GM19395 (cell line): ENCODE data around the gene PAK5.
A peak's percentile ranks its signal among the peaks of the same experiment; 100 is the strongest.

Source experiments
- ATAC-seq: cut with Tn5 transposase; IDR thresholded peaks from one replicate; pipeline ENCODE4 v1.9.1; 2021; ENCODE audit warnings: mild to moderate bottlenecking, moderate library complexity; ENCODE audit not compliant: unreplicated experiment

PAK5 gene

DNA sequence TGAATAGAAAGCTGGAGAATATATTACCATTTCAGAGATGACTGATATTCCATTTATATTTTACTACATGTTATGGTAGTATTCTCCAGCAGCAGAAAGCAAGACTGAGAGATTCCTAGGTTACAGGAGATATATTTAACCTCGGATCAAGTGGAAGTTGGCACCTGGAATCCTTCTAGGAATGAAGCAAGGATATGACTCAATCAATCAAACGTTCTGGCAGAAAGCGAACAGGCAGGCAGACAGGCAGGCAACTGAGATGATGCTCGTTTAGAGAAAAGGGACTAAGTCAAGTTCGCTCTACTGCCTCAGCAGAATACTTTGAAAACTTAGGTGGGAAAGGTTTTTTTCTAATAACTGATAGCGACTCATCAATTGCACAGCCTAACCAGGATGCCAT is 46.2 kb downstream of the PAK5 start:
- ATAC-seq: no peak

DNA sequence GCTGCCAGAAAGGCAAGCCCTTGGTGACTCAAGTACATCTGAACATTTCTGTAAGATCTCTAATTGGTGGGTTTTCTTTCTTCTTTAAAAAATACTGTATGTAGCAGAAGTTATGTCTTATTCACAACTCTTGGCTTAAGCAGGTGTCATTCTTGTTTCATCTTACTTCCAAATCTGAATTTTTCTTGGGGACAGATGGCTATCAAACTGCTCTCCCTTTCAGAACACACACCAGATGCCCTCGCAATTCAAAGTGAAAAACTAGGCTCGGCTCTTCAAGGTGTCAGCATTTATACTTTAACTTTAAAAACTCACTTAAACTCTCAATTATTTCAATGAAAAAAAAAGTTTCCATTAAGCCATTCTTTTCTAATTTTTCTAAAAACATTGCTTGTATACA is 49.7 kb downstream of the PAK5 start:
- no peak for ATAC-seq

DNA sequence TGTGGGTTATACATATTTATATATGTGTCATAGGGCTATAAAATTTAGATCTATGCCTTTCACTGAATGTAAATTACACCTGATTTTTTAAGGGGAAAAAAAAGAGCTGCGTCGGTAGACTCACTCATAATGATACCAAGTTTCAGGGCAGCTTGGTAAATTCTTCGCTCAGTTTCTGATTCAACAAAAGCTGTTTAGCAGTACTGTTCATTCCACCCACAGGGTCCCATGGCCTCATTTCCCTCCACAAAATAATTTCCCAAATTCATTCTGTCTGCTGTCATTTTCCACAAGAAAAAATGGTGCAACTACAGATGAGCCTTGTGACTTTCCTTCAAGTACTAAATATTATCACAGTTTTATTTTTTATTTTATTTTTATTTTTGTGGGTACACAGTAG is 63.7 kb downstream of the PAK5 start:
- no peak for ATAC-seq

DNA sequence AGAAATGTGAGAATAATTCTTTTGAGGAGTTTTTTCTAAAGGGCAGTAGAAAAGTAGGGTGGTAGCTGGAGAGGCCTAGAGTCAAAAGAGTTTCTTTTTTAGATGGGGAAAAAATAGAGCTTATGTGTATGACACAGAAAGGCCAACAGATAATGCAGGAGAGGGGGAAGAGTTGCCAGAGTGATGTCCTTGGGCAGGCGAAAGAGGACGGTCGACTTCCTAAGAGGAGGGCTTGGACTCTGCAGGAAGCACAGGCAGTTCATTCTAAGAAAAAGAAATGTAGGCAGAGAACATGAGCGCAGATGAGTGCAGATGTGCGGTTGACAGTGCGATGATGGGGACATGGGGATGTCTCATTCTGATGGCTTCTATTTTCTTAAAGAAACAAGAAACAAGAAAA is 68.9 kb downstream of the PAK5 start:
- ATAC-seq: no peak

DNA sequence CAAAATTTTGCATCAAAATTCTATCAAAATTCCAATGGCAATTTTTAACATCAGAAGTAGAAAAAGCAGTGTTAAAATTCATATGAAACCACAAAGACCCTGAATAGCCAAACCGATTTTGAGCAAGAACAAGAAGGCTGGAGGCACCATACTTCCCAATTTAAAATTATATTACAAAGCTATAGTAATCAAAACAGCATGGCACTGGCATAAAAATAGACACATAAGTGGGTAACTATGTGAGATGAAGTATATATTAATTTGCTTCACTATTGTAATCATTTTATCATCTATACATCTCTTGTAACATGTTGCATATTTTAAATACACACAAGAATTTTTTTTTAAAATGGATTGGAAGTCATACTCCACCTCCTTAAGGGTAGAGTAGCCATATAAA is 77.4 kb downstream of the PAK5 start:
- ATAC-seq: no peak

GRCh38 chr20:9759392-9759791 is 79.5 kb downstream of the PAK5 start:
- ATAC-seq: no peak

GRCh38 chr20:9758752-9759151 is 80.1 kb downstream of the PAK5 start:
- ATAC-seq: no peak

GRCh38 chr20:9756660-9757059 is 82.2 kb downstream of the PAK5 start:
- ATAC-seq: no peak

DNA sequence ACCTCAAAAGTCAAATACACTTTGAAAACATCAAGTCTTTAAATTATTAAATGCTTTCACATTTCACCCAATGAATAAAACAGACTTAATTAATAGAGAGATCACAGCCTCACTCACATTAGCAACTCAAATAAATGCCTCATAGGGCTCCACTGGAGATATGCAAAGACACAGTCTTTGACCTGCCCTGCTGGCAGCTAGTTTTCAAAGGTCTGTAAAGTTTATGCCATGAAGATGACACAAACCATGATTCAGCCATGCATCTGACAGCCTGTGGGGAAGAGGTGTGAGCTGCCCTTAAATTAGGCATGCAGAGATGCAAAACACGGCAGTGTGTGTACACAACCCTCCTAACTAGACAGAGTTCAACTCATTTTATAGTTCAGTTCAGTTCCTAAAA is 83.6 kb downstream of the PAK5 start:
- ATAC-seq: no peak

DNA sequence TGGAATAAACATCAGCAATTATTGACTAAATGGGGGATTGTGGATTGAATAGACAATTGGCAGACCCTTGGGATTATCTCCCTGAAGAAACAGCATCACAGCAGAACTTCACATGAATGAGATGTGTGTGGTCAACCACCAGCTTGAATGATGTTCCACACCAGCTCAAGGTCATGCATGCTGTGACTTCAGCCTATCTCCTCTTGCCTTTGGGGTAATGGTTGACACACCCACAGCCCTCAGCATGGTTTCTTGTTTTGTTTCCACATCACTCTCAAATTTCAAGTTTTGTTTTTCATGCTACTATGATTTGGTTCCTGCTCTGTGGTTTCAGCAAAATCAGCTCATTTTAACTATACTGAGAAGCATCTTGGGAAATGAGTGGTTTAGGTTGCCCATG is 94.3 kb downstream of the PAK5 start:
- ATAC-seq: peak; percentile 54

- no peak for ATAC-seq
These were observed 95.0 kb downstream of the PAK5 start for GRCh38 chr20:9743871-9744270.

DNA sequence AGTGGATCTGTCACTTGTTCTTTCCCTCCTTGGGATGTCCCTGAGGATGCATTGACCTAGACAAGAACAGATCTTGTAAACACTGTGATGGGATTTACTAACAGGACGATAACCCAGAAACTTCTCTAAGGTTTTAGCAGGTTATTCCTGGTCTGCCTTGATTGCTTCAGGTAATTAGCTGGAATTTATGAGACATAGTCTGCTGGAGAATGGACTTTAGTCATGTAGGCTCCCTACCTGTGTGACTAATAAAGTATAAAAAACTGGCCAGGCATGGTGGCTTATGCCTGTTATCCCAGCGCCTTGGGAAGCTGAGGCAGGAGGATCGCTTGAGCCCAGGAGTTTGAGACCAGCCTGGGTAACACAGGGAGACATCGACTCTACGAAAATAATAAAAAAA is 96.1 kb downstream of the PAK5 start:
- no peak for ATAC-seq

GRCh38 chr20:9741996-9742395 is 96.9 kb downstream of the PAK5 start:
- no peak for ATAC-seq

DNA sequence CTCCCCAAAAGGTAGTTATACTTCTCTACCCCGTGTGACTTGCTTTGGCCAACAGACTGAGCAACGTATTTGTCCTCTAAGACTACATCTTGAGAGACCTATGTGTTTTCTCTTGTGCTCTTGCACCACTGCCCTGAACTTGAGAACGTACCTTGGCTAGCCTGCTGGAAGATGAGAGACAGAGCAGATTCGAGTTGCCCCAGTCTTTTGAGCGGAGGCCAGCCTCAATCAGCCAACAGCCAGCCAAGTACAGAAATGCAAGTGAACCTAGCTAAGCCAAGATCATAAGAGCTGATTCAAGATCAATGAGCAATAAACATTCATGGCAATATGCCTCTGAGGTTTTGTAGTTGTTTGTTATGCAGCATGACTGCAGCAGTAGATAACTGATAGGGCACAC is 98.4 kb downstream of the PAK5 start:
- no peak for ATAC-seq

- ATAC-seq: no peak
These were observed 98.9 kb downstream of the PAK5 start for GRCh38 chr20:9739991-9740390.

- no peak for ATAC-seq
These were observed 102.5 kb downstream of the PAK5 start for GRCh38 chr20:9736373-9736772.

DNA sequence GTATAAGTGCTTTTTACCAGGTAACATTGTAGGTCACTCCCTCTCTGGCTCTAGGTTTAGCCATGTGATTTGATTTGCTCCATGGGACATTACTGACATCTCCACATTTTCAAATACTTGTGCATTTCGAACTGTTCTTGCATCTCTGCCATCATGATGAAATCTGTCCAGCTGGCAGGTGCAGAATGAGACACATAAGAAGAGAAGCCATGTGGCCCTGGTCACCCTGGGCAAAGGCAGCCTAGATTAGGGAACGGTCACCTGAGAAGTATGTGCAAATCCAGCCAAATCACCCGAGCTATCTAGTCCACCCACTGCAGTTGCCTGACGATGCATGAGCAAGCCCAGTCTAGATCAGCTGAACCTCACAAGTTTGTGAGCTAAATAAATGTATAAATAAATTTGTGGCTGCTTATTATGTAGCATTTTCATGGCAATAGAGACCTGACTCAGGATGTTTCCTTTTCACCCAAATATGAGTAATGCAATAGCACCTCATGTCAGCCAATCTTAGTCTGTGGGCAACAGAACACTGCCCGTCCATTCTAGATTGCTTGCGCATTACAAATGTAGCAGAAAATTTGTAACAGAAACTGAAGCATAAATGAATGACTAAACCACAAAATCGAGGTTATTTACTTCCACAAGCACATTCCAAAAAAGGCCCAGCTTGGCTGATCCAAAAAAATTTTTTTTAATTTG is 115.2 kb downstream of the PAK5 start:
- ATAC-seq: no peak

DNA sequence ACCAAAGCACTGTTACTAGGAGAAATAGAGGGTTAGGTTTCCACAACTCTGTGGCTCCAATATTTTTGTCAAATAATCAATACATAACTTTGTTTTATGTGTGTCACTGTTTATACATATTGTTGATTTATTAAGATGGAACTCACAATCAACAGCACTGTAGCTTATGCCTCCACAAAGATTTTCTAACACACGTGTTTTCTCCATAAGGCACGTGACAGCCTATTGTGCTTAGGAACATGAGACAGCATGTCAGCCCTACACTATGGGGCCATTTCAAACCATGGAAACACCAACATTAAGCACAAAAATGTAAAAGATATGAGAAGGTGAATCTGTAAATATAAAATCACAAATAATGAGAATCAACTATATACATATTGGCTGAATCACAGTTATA is 127.0 kb downstream of the PAK5 start:
- no peak for ATAC-seq

- ATAC-seq: no peak
These were observed 128.2 kb downstream of the PAK5 start for GRCh38 chr20:9710685-9711084.

GRCh38 chr20:9705722-9706476 is 133.0 kb downstream of the PAK5 start:
- ATAC-seq: no peak

DNA sequence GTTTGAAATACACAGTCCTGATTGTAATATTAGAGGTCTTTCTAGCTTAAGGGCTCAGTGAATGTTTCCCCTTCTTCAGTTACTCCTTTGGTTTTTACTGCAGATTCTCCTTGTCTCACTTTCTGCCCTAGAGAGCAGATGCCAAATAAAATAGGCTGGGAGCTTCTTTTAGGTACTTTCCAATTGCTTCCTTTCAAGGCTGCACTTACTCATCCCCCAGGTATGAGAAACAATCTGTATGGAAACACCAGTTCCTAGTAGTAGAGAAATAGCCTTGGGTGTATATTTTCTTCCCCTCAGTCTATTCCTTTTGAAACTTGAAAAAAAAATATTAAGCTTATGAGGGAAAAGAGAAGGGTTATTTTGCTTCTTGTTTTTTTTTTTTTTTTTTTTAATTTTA is 139.7 kb downstream of the PAK5 start:
- no peak for ATAC-seq

DNA sequence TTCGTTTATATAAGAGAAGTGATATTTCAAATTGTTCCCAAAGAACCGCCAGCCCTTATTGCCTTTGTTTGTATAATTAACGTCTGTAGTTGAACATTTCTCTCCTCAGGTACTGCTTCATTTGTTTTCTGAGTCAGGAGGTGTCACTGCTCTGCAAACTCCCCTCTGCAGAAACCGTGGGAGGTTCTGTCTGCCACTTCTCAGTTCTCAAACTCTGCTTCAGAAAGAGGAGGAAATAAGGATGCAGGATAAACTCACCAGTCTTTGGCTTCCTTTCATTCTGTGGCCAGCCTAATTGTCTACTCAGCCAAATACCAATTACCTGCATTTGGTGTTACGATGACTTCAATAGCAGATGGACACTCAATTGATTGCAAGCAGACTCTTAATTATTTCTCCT is 149.8 kb downstream of the PAK5 start:
- ATAC-seq: no peak

- ATAC-seq: no peak
These were observed 152.0 kb downstream of the PAK5 start for GRCh38 chr20:9686866-9687265.
